GM23338 (cell line): ENCODE data around the gene TIMP4.

ENCODE experiments used
- CREB1 ChIP-seq: fragments of 250-450 bp; sonication (Bioruptor Pico); IDR thresholded peaks from 2 replicates; pipeline ENCODE4 v1.5.0; 2020; ENCODE audit warnings: low read depth, mild to moderate bottlenecking, moderate library complexity
- CTCF ChIP-seq, 2 experiments: fragments of 200-600 bp in 1 of 2; sonication (generic) in 1 of 2; conservative IDR thresholded peaks; 2 replicates each; pipeline versions ENCODE4 v1.5.1 to v1.6.1; 2016 to 2017; ENCODE audit warnings: antibody characterized with exemption in 2 of 2, low read depth in 2 of 2, mild to moderate bottlenecking in 2 of 2, moderate library complexity in 1 of 2
- EZH2 ChIP-seq: fragments of 200-600 bp; sonication (generic); IDR thresholded peaks from one replicate; pipeline ENCODE4 v1.8.0; 2017; ENCODE audit warnings: antibody characterized with exemption, mild to moderate bottlenecking, low read depth; ENCODE audit not compliant: unreplicated experiment
- EZH2phosphoT487 ChIP-seq: fragments of 200-600 bp; sonication (generic); IDR thresholded peaks from one replicate; pipeline ENCODE4 v1.8.1; 2018; ENCODE audit warnings: antibody characterized with exemption; ENCODE audit not compliant: unreplicated experiment
- JUNB ChIP-seq: IDR thresholded peaks from one replicate; pipeline ENCODE4 v1.6.1; 2016; ENCODE audit warnings: antibody characterized with exemption; ENCODE audit not compliant: unreplicated experiment
- NANOG ChIP-seq: IDR thresholded peaks from 2 replicates; pipeline ENCODE4 v1.6.1; 2016; ENCODE audit warnings: antibody characterized with exemption, borderline replicate concordance
- POLR2AphosphoS5 ChIP-seq: IDR thresholded peaks from 2 replicates; pipeline ENCODE4 v1.6.1; 2016; ENCODE audit warnings: antibody characterized with exemption, low read depth
- STAT1 ChIP-seq: IDR thresholded peaks from one replicate; pipeline ENCODE4 v1.6.1; 2016; ENCODE audit warnings: antibody characterized with exemption; ENCODE audit not compliant: unreplicated experiment
- ZNF114 ChIP-seq: fragments of 250-450 bp; sonication (Bioruptor Pico); IDR thresholded peaks from 2 replicates; pipeline ENCODE4 v1.5.0; 2020; ENCODE audit warnings: mild to moderate bottlenecking, moderate library complexity
- ZNF331 ChIP-seq: fragments of 250-450 bp; sonication (Bioruptor Pico); IDR thresholded peaks from 2 replicates; pipeline ENCODE4 v1.5.0; 2020; ENCODE audit warnings: low read depth, mild to moderate bottlenecking, moderate library complexity
- ZNF462 ChIP-seq: fragments of 250-450 bp; sonication (Bioruptor Pico); IDR thresholded peaks from 2 replicates; pipeline ENCODE4 v1.5.0; 2020; ENCODE audit warnings: mild to moderate bottlenecking, moderate library complexity
- TF ChIP-seq, protein P1 (sequence below): IDR thresholded peaks from one replicate; pipeline ENCODE4 v1.6.1; 2018; ENCODE audit warnings: antibody characterized with exemption; ENCODE audit not compliant: unreplicated experiment
- TF ChIP-seq, protein P2 (sequence below): IDR thresholded peaks from 2 replicates; pipeline ENCODE4 v1.6.1; 2016; ENCODE audit warnings: antibody characterized with exemption

GRCh38 chr3:12192173-12192572, 33.5 kb upstream of the TIMP4 start:
- TF ChIP-seq CTCF (conservative IDR thresholded peaks at IDR 0.05; ENCODE audit: low read depth in 2 of 2) (no peak), JUNB (no peak), EZH2 (no peak), POLR2AphosphoS5 (no peak), EZH2phosphoT487 (no peak), CREB1 (CRISPR knock-in tag) (no peak), ZNF462 (CRISPR knock-in tag) (no peak), NANOG (no peak), ZNF331 (CRISPR knock-in tag) (no peak), ZNF114 (CRISPR knock-in tag) (no peak), STAT1 (no peak)
- TF ChIP-seq, protein P1, sequence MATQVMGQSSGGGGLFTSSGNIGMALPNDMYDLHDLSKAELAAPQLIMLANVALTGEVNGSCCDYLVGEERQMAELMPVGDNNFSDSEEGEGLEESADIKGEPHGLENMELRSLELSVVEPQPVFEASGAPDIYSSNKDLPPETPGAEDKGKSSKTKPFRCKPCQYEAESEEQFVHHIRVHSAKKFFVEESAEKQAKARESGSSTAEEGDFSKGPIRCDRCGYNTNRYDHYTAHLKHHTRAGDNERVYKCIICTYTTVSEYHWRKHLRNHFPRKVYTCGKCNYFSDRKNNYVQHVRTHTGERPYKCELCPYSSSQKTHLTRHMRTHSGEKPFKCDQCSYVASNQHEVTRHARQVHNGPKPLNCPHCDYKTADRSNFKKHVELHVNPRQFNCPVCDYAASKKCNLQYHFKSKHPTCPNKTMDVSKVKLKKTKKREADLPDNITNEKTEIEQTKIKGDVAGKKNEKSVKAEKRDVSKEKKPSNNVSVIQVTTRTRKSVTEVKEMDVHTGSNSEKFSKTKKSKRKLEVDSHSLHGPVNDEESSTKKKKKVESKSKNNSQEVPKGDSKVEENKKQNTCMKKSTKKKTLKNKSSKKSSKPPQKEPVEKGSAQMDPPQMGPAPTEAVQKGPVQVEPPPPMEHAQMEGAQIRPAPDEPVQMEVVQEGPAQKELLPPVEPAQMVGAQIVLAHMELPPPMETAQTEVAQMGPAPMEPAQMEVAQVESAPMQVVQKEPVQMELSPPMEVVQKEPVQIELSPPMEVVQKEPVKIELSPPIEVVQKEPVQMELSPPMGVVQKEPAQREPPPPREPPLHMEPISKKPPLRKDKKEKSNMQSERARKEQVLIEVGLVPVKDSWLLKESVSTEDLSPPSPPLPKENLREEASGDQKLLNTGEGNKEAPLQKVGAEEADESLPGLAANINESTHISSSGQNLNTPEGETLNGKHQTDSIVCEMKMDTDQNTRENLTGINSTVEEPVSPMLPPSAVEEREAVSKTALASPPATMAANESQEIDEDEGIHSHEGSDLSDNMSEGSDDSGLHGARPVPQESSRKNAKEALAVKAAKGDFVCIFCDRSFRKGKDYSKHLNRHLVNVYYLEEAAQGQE, result no peak
- TF ChIP-seq, protein P2, sequence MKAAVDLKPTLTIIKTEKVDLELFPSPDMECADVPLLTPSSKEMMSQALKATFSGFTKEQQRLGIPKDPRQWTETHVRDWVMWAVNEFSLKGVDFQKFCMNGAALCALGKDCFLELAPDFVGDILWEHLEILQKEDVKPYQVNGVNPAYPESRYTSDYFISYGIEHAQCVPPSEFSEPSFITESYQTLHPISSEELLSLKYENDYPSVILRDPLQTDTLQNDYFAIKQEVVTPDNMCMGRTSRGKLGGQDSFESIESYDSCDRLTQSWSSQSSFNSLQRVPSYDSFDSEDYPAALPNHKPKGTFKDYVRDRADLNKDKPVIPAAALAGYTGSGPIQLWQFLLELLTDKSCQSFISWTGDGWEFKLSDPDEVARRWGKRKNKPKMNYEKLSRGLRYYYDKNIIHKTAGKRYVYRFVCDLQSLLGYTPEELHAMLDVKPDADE, result no peak
